Osteoblast (primary cell): ENCODE results near the gene GRK4. TPM values are rescaled to one million over a fixed set of nuclear protein-coding genes. Genes with fewer than 3 reads are reported as not detected.

ENCODE experiments used
- small RNA-seq: library from RNA; depleted of rRNA; stranded (forward); fragments of <200 nt; gene quantifications from one replicate; pipeline ENCODE3, GENCODE V24; 2012
- total RNA-seq: library from RNA; depleted of rRNA; stranded (reverse); fragments of >200 nt; gene quantifications from 2 replicates; pipeline ENCODE4 v1.2.3, GENCODE V29; 2012

The GRK4 gene
- total RNA-seq, 1 donor: 7.6 TPM

Small RNA genes lying within 50 kb of the gene (small RNA-seq; reads per million reads assigned to genes)
- not detected for gene RF02134
- not detected for gene RF02135
- 0.30 reads per million for gene RNU6-204P

Other genes starting within 250 kb of the GRK4 start
- 37.7 and 44.9 TPM in 2 replicates for gene TNIP2, start 207.2 kb upstream of the GRK4 start, total RNA-seq
- 26.4 and 28.0 TPM in 2 replicates for gene SH3BP2, start 170.5 kb upstream of the GRK4 start, total RNA-seq
- gene ADD1, start 119.7 kb upstream of the GRK4 start, total RNA-seq: 200 and 204 TPM in 2 replicates
- gene NOP14, start 165 bp upstream of the GRK4 start, total RNA-seq: 24.2 and 30.0 TPM in 2 replicates
- not detected in 2 replicates for gene HTT-AS, start 111.0 kb downstream of the GRK4 start, total RNA-seq
- 44.5 and 65.1 TPM in 2 replicates for gene HTT, start 111.1 kb downstream of the GRK4 start, total RNA-seq